ENCODE results near the gene MRPL52. TPM values are rescaled to one million over a fixed set of nuclear protein-coding genes. Genes with fewer than 3 reads are reported as not detected.
"Not testable (repeated sequence)": the region's sequence is repeated elsewhere in the genome, so short reads cannot be mapped to it uniquely, and the experiment has no call there.

Gene MRPL52
- total and polyA plus RNA-seq, 7 donors: 54.6 to 333 (median 64.3) TPM

- no peaks in the 10 kb centered on the region for H3K36me3 ChIP-seq
- peak; percentile 94 for DNase-seq
- H3K27ac ChIP-seq: peak overlapping the region; percentile 48 to 98 (median 80)
- no peaks in the 10 kb centered on the region for H3K27me3 ChIP-seq
- H3K4me3 ChIP-seq: peak overlapping the region; percentile 5 to 46 (median 42)
- H3K9me3 ChIP-seq: no peaks in the 10 kb centered on the region
- intact Hi-C loops (cut with DNase I): loop anchor here (1.0 to 5.0 kb wide), 3 partner anchors 31 to 282 kb away; partner anchors contain the start of gene OXA1L
- TF ChIP-seq POLR2AphosphoS5 (IDR thresholded peaks at IDR 0.05) (peak in 3 of 4 donors; percentile 18 to 51 (median 22)), CTCF (IDR thresholded peaks at IDR 0.05) (peak; percentile 86 to 99 (median 98)), EP300 (IDR thresholded peaks at IDR 0.05) (no peak), POLR2A (IDR thresholded peaks at IDR 0.05) (no peak)
- 1% methylated on average over 20 of the region's 20 CpGs for WGBS, 2 donors
- H3K4me1 ChIP-seq: peaks cover 0 to 53% (median 46%) of the 10 kb centered on the region in 4 donors
Observed at GRCh38 chr14:22852940-22853767, 23.5 kb downstream of the MRPL52 start.

GRCh38 chr14:22854296-22854695, 24.6 kb downstream of the MRPL52 start:
- intact Hi-C loops (cut with DNase I): loop anchor here (5.0 kb wide), 1 partner anchor 87 kb away; the partner anchor contains the start of gene OXA1L
- H3K36me3 ChIP-seq, H3K4me3 ChIP-seq, H3K27me3 ChIP-seq, H3K27ac ChIP-seq, H3K9me3 ChIP-seq: not testable (repeated sequence)
- peaks cover 0 to 42% (median 35%) of the 10 kb centered on the region in 4 donors for H3K4me1 ChIP-seq
- DNase-seq: peak; percentile 20
- 92 to 96% methylated on average over 11 of the region's 11 CpGs for WGBS, 2 donors

GRCh38 chr14:22854963-22855724, 25.5 kb downstream of the MRPL52 start:
- no peak overlapping the region for H3K4me3 ChIP-seq
- H3K27ac ChIP-seq: no peak overlapping the region
- H3K9me3 ChIP-seq: no peaks in the 10 kb centered on the region
- intact Hi-C loops (cut with DNase I): loop anchor here (5.0 kb wide), 1 partner anchor 88 kb away; the partner anchor contains the start of gene OXA1L
- WGBS, 2 donors: 87 to 90% methylated on average over 8 of the region's 8 CpGs
- H3K27me3 ChIP-seq: no peaks in the 10 kb centered on the region
- TF ChIP-seq CTCF (IDR thresholded peaks at IDR 0.05) (no peak), POLR2A (IDR thresholded peaks at IDR 0.05) (no peak), EP300 (IDR thresholded peaks at IDR 0.05) (no peak), POLR2AphosphoS5 (IDR thresholded peaks at IDR 0.05) (no peak)
- H3K36me3 ChIP-seq: no peaks in the 10 kb centered on the region
- DNase-seq: peak; percentile 40
- peaks cover 0 to 33% (median 26%) of the 10 kb centered on the region in 4 donors for H3K4me1 ChIP-seq

GRCh38 chr14:22856428-22856827, 26.7 kb downstream of the MRPL52 start:
- intact Hi-C loops (cut with DNase I): no loop called here
- TF ChIP-seq CTCF (IDR thresholded peaks at IDR 0.05): no peak
- TF ChIP-seq EP300 (IDR thresholded peaks at IDR 0.05): no peak
- no peak for TF ChIP-seq POLR2AphosphoS5 (IDR thresholded peaks at IDR 0.05)
- TF ChIP-seq POLR2A (IDR thresholded peaks at IDR 0.05): no peak
- WGBS, 2 donors: 93 to 96% methylated on average over 5 of the region's 5 CpGs

GRCh38 chr14:22860377-22860776, 30.7 kb downstream of the MRPL52 start:
- WGBS, 2 donors: 90 to 91% methylated on average over 3 of the region's 3 CpGs
- intact Hi-C loops (cut with DNase I); H3K27me3 ChIP-seq; H3K9me3 ChIP-seq; H3K4me3 ChIP-seq; DNase-seq; H3K36me3 ChIP-seq; H3K4me1 ChIP-seq; H3K27ac ChIP-seq: not testable (repeated sequence)

More at GRCh38 chr14:22856428-22856827, 26.7 kb downstream of the MRPL52 start:
- no peak overlapping the region for H3K27ac ChIP-seq
- no peak overlapping the region for H3K4me3 ChIP-seq
- DNase-seq: no peak
- no peaks in the 10 kb centered on the region for H3K27me3 ChIP-seq
- no peaks in the 10 kb centered on the region for H3K36me3 ChIP-seq
- H3K9me3 ChIP-seq: no peaks in the 10 kb centered on the region
- H3K4me1 ChIP-seq: peaks cover 0 to 20% (median 13%) of the 10 kb centered on the region in 4 donors
